KOPT-K1 (cell line): Measurements from ENCODE around the gene DDX23.
"Not testable (repeated sequence)": the region's sequence is repeated elsewhere in the genome, so short reads cannot be mapped to it uniquely, and the experiment has no call there.

Experiments used
- H3K27ac ChIP-seq: fragments of 200-600 bp; sonication (generic); 2 replicates; pipeline ENCODE4 v1.5.1; 2016; ENCODE audit warnings: antibody characterized with exemption, mild to moderate bottlenecking, low read depth, low read length; ENCODE audit not compliant: poor library complexity, severe bottlenecking
- H3K36me3 ChIP-seq: fragments of 200-600 bp; sonication (generic); 2 replicates; pipeline ENCODE4 v1.5.1; 2017; ENCODE audit warnings: antibody characterized with exemption, mild to moderate bottlenecking, low read length, moderate library complexity; ENCODE audit not compliant: insufficient read depth
- H3K9me3 ChIP-seq: fragments of 200-600 bp; sonication (generic); 2 replicates; pipeline ENCODE4 v1.5.1; 2017; ENCODE audit warnings: antibody characterized with exemption, low read length, mild to moderate bottlenecking; ENCODE audit not compliant: insufficient read depth, poor library complexity, severe bottlenecking

Gene DDX23

DNA sequence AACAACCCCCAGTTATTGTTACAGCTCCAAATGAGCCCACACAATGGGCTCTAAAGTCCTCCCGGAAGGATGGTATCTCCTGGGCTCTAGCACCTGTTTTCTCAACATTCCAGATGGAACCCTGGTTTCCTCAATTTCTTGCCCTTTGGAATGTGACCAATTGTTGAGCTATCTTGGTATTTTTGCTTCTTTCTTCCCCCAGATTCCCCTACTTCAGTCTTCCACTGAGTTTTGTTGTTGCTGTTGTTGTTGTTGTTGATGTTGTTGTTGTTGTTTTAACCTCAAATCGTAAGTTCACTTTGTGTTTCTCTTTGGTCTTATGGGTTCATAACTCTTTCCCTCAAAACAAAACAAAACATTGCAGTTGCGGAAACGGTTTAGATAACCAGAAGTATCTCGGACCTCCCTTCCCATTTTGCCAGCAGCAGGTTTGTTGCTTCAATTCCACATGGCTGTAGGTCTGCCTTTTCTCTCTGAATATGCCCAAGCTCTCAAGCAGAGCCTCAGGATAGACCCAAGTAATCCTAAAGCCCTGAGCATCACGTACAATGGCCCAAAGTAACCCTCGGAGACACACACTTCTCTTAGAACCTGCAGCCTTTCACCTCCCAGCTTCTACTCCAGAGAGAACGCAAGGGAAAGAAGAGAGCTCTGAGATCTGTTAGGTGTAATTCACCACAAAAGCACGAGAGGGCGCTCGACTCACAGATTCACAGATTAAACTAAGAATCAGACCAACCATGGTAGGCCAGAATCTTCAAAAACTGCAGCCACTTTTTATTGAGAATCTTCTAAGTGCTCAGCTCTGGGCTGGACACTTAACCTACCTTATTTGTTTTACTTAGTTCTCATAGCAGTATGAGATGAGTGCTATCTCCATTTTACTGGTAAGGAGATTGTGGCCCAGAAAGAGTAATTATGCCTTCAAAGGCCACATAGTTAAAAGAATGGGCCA lies 1.0 kb upstream of the DDX23 start:
- H3K27ac ChIP-seq, result peak overlapping the region; percentile 97
- H3K36me3 ChIP-seq, result peaks cover 29% of the 10 kb centered on the region
- H3K9me3 ChIP-seq, result no peaks in the 10 kb centered on the region

DNA sequence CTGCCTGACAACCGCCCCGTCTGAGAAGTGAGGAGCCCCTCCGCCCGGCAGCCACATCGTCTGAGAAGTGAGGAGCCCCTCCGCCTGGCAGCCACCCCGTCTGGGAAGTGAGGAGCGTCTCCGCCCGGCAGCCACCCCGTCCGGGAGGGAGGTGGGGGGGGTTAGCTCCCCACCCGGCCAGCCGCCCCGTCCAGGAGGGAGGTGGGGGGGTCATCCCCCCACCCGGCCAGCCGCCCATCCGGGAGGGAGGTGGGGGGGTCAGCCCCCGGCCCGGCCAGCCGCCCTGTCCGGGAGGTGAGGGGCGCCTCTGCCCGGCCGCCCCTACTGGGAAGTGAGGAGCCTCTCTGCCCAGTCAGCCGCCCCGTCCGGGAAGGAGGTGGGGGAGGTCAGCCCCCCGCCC lies 9.9 kb downstream of the DDX23 start:
- not testable (repeated sequence) for H3K27ac ChIP-seq, H3K9me3 ChIP-seq
- peaks cover 85% of the 10 kb centered on the region for H3K36me3 ChIP-seq

DNA sequence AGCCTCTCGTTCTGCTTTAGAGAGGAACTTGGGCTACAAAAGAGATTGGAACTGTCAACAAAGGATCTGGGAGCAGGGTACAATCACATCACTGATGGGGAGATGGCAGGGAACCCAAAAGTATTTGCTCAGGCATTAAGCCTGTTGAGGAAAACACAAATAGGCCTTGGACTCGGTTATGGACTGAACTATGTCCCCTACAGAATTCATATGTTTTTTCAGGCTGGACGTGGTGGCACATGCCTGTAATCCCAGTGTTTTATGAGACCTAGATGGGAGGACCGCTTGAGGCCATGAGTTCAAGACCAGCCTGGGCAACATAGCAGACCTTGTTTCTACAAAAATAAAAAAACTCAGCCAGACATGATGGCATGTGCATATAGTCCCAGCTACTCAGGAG lies 13.9 kb downstream of the DDX23 start:
- Histone ChIP-seq H3K27ac (no peak overlapping the region), H3K9me3 (no peaks in the 10 kb centered on the region), H3K36me3 (peaks cover 86% of the 10 kb centered on the region)

DNA sequence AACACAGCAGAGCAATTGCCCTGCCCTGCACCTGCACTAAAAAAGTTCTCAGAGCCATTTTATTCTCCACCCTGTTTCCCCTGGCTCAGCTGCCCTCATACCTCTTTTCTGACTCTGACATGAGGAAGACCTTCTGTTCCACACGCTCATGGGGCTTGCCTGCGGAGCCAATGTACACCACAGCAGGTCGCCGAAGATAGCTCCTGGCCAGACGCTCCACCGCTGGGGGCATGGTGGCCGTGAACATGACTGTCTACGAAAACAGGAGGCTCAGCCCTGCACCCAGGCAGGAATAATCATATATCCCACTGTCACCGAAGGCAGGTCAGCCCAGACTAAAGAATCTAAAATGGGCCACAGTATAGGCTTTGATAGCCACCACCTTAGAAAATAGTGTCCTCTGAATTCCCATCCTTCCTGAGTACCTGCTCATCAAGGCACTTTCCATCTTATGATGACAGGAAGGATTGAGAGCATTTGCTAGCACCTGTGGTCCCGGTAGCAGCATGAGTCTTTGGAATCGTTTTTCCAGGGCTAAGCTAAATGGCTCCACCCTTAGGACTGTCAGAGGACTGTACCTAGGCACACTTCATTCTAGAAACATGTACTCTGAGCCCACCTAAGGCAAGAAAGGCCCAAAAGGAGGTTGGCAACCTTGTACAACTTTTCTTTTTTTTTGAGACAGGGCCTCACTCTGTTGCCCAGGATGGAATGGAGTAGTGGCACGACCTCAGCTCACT lies 19.5 kb downstream of the DDX23 start:
- Histone ChIP-seq H3K27ac (no peak overlapping the region), H3K9me3 (no peaks in the 10 kb centered on the region), H3K36me3 (peaks cover 100% of the 10 kb centered on the region)

DNA sequence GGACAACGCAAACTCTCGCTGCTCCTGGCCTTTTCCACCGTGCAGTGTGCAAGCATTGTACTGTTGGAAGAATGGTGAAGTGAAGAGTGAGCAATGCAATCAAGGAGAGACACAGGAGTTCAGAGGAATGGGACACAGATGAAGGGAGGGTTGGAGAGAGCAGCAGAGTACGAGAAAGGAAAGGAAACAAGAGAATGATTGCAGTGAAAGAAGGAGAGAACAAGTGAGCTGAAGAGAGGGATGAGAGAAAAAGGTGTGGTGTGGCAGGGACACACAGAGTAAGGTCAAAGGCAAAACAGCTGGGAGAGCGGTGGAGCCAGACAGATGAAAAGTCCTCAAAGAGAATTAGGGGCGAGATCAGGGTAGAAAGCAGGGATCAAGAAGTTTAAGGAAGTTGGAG lies 20.7 kb downstream of the DDX23 start:
- no peak overlapping the region for H3K27ac ChIP-seq
- peaks cover 100% of the 10 kb centered on the region for H3K36me3 ChIP-seq
- H3K9me3 ChIP-seq, result no peaks in the 10 kb centered on the region

DNA sequence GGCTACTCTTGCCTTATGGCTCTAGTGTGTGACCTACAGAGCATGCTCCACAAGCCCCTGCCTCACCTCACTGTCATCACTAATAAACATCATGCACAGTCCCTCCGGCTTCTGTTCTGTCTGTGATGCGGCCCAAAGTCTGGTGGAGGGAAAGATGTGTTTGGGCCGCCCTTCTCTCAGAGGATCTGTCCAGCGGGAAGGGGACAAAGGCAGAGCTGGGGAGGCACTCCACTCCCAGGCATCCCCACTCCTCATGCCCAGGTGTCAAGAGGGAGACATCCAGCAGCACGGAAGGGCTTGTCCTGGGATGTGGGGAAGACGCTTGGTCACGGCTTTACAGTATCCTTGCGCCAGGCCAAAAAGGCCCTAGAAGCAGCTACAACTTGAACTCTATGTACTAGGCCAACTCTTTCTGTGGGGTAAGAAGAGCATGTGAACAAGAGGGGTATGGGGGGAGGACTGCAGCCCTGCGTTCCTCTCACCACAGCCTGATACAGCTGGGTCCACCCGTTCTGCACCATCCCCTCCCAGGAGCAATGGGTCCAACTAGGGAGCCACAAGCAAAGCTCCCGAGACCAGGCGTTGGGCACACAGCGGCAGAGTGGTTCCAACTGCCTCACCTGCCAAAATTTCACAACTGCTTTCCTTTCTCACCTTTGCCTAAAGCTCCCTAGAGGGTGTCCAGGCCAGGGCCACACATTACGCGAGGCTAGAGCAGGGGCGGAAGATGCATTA lies 23.0 kb downstream of the DDX23 start:
- no peak overlapping the region for H3K27ac ChIP-seq

DNA sequence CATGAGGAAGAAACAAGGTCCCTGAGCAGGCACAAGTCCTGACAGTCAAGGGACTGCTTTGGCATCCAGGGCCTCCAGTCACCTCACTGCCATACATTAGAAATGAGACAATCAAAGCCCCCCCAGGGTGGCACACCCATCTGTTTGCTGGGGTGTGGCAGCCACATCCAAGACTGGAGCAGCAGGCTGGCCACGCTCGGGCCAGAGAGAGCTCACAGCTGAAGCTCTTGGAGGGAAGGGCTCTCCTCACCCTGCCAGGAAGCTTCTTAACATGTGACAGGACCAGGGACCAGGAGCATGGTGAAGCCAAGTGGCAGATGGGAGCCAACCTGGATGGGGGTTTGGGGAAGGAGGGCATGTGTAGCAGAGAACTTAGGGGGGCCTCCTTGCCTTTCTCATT lies 23.7 kb downstream of the DDX23 start:
- peaks cover 93% of the 10 kb centered on the region for H3K36me3 ChIP-seq
- H3K27ac ChIP-seq, result no peak overlapping the region
- no peaks in the 10 kb centered on the region for H3K9me3 ChIP-seq

More for the DNA sequence above, 23.0 kb downstream of the DDX23 start:
- Histone ChIP-seq H3K36me3 (peaks cover 95% of the 10 kb centered on the region), H3K9me3 (no peaks in the 10 kb centered on the region)

DNA sequence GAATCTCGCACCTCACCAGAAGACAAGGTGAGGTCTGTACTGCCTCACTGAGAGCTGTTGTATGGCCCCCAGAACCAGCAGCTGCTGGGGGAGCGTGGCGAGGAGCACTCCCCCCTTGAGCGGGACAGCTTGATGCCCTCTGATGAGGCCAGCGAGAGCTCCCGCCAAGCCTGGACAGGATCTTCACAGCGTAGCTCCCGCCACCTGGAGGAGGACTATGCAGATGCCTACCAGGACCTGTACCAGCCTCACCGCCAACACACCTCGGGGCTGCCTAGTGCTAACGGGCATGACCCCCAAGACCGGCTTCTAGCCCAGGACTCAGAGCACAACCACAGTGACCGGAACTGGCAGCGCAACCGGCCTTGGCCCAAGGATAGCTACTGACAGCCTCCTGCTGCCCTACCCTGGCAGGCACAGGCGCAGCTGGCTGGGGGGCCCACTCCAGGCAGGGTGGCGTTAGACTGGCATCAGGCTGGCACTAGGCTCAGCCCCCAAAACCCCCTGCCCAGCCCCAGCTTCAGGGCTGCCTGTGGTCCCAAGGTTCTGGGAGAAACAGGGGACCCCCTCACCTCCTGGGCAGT lies 24.4 kb downstream of the DDX23 start:
- Histone ChIP-seq H3K27ac (no peak overlapping the region), H3K36me3 (peaks cover 86% of the 10 kb centered on the region), H3K9me3 (no peaks in the 10 kb centered on the region)

DNA sequence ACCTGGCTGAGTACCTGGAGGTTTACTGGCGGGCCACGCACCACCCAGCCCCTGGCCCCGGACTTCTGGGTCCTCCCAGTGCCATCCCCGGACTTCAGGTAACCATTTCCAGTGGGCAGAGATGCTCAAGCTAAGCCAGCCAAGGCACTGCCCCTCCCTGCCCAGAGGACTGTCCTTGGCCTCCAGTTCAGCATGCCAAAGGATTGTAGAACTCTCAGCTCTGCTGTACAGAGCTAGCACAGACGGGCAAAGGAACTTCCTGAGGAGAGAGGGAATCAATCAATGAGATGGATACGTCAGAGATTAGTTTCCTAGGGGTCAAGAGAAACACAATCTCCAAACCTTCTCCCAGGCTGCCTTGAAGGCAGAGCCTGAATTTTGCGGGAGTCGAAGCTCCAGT lies 24.9 kb downstream of the DDX23 start:
- H3K27ac ChIP-seq, result no peak overlapping the region
- no peaks in the 10 kb centered on the region for H3K9me3 ChIP-seq
- H3K36me3 ChIP-seq, result peaks cover 80% of the 10 kb centered on the region

DNA sequence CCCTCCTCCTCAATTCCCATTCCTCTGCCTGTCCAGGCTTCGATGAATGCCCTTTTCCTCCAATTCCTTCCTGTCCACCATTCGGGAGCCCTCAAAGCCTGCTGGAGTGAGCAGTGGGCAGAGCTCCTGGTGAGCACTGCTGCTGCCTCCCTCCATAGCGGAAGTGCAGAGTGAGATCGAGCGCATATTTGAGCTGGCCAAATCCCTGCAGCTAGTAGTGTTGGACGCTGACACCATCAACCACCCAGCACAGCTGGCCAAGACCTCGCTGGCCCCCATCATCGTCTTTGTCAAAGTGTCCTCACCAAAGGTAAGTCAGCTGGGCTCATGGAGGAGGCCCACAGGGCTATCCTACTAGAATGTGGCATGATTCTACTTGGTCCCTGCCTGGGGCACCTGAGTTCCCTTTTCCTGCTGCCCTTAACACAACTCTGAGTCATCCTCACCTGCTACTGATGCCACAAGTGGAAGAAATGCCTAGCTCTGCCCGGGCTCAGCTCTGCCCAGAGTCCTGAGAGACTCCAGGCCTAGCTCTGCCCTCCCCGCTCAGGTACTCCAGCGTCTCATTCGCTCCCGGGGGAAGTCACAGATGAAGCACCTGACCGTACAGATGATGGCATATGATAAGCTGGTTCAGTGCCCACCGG lies 25.6 kb downstream of the DDX23 start:
- Histone ChIP-seq H3K9me3 (no peaks in the 10 kb centered on the region), H3K36me3 (peaks cover 73% of the 10 kb centered on the region), H3K27ac (no peak overlapping the region)

DNA sequence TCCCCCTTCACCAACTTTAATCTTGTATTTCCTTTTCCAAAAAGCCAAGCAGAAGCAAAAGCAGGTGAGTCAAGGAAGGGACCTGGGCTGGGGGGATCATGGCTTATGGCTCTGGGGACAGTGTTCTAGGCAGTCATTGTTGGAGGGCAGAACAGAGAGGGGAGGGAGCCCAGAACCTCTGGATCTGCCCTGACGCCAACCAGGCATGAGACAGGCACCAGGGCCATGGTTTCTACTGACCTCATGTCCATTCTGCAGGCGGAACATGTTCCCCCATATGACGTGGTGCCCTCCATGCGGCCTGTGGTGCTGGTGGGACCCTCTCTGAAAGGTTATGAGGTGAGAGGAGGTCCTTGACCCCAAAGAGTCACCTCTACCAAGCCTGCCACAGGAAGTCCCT lies 27.1 kb downstream of the DDX23 start:
- H3K36me3 ChIP-seq, result peaks cover 59% of the 10 kb centered on the region
- no peaks in the 10 kb centered on the region for H3K9me3 ChIP-seq
- H3K27ac ChIP-seq, result no peak overlapping the region

DNA sequence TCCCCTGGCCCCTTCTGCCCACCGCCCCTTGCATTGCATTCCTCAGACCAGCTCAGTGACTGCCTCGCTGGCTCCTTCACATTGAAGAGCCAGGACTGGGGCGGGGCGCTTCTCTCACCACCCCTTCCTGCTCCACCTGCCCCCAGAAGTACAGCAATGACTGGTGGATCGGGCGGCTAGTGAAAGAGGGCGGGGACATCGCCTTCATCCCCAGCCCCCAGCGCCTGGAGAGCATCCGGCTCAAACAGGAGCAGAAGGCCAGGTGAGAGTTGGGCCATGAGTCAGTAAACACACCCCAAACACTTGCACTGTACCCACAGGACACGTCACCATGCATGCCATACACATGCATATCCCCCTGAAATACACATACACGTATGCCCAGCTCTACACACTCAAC lies 27.9 kb downstream of the DDX23 start:
- Histone ChIP-seq H3K27ac (no peak overlapping the region), H3K36me3 (peaks cover 51% of the 10 kb centered on the region), H3K9me3 (no peaks in the 10 kb centered on the region)

DNA sequence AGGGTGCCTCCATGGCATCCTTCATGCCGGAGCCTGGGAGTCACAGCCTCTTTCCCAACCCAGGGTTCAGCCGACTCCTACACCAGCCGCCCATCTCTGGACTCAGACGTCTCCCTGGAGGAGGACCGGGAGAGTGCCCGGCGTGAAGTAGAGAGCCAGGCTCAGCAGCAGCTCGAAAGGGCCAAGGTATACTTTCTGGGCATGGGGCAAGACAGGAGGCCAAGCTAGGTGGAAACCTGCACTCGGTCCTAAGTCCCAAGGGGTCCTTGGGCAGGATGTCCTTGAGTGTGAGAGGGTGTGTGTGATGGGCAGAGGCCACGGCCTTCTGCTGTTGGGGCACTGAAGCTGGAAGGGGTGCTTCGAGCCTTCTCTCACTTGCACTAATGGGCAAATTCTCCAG lies 28.7 kb downstream of the DDX23 start:
- Histone ChIP-seq H3K36me3 (peaks cover 42% of the 10 kb centered on the region), H3K9me3 (no peaks in the 10 kb centered on the region), H3K27ac (no peak overlapping the region)

DNA sequence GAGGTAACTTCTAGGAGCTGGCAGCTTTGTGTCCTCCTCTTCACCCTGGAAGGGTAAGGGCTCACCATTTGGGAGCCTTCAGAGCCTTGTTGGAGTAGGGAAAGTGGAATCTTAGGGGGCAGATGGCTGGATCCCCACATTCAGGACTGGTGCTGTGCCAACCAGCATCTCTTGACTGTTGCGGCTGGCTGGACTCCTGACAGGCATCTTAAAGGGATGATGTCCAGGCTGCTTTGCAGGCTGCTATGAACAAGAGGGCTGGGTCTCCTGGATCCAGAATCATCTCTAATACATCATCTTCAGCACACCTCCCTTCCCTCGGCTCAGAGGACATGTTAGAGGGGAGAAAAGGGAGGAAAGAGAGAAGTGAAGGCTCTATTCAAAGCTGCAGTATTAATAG lies 29.3 kb downstream of the DDX23 start:
- no peaks in the 10 kb centered on the region for H3K9me3 ChIP-seq
- peaks cover 37% of the 10 kb centered on the region for H3K36me3 ChIP-seq
- H3K27ac ChIP-seq, result no peak overlapping the region
